Stimulated activated CD4-positive, alpha-beta T cell treated with anti-CD3 and anti-CD28 coated beads, Interleukin-1b, Interleukin-23, amount 100 ng/mL, for 1 hour (primary cell): Measurements from ENCODE around the gene ADCYAP1R1.

Experiments
- DNase-seq, 2 donors: peaks; one replicate each; pipeline ENCODE4 v3.0.0-alpha.2; 2020; ENCODE audit warnings: low read depth in 2 of 2

The ADCYAP1R1 gene

GRCh38 chr7:31051598-31052486 is at the start of gene ADCYAP1R1:
Gene ADCYAP1R1 (plus strand): TSS chr7:31052308. CDS start chr7:31063265, 10,957 bp downstream.
- DNase-seq = no peak

- no peak for DNase-seq
Observed at GRCh38 chr7:31003097-31003496, 49.0 kb upstream of the ADCYAP1R1 start.

DNA sequence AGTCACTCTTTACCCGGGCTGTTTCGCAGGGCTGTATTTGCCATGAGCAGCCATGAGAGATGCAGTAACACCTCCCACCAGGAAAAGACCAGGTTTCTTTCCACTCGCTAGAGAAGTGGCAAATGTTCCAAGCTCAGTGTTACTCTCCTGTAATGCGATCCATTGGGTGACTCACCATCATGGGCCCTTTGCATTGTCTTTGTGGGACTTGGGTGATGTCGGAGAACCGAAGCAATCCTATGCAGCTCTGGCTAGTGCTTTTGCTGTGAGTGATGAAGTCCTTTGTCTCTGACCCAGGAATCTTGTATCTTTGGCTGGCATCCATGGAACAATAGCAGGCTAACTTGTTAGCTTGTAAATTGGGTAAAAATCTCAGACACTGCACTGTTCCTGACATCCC is 48.4 kb upstream of the ADCYAP1R1 start:
- DNase-seq = no peak

DNA sequence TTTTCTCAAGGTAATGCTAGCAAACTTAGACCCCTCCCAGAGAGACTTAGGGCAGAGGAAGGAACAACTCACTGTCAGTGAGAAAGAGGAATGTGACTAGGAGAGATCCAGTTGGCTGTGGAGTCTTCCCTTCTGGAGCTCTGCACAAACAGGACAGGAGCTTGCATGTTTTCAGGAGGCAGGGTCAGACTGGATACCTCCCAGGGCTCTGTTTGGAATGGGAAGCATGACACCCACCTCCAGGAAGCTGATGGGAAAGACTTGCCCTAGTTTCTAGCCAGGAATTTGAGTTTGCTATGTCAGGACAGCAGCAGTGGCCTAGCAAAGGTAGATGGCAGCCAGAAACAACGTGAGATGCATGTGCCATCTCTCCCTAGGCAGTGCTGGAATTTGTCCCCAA is 47.7 kb upstream of the ADCYAP1R1 start:
- DNase-seq = no peak

DNA sequence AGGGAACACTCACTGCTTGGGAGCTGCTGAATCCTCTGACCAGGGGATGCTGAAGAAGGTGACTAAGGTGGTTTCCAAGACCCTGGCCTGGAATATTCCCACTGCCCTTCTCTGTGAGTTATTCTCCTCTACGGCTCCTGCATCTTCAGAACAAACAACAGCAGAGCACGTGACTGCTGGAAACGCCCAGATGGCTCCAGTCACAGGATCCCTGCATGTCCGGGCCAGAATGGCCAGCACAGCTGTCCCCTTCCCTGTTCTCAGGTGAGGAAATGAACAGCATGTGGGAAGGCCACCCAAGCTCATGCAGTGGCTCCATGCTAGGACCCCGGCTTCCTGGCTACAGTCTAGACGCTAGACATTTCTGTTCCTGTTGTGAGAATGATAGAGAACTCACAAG is 45.3 kb upstream of the ADCYAP1R1 start:
- no peak for DNase-seq

GRCh38 chr7:31007634-31008033 is 44.5 kb upstream of the ADCYAP1R1 start:
- no peak for DNase-seq

DNA sequence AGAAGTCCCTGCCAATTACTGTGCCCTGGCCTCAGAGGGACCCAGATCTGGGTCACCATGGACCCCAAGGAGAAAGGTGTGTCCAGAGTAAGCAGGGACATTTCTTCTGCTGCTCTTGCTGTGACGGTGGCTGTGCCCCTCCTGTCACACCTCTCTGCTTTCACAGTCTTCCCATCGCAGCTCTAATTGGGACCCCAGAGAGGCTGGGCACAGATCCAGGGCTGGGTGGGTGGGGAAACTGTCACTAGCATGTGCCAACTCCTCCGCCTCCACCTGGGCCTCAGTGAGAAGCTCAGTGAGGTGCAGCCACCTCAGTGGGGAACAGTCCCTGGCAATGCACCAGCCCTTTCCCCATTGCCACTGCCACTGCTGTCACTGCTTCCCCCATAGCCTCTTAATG is 37.3 kb upstream of the ADCYAP1R1 start:
- DNase-seq = no peak

DNA sequence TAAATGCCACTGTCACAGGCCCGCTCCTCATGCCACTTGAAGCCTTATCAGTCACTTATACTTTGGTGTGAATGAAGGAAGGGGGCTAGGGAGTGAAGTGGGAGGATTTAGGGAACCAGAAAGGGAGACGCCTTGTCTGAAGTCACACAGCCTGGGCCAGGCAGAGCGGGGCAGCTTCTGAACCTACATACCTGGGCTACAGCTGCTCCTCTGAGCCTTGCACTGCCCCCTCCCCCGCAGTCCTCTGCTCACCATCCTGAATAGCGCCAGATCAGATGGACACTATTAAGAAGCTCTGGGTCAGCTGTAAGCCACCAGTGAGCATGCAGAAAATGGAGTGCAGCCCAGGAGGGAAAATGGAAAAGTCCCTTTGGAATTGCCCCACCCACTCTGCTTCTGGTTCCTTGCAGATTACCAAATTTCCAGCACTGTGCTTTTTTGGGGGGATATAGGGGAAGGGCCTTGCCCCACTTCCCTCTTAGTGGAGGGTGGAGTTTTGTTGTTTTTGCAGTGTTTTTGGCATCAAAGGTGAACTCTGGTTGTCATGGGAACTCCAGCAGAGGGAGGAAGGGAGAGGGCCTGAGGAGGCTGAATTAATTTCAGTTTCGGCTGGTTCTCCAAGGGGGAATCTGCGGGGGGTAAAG is 35.0 kb upstream of the ADCYAP1R1 start:
- DNase-seq = no peak

- DNase-seq = no peak
Observed at GRCh38 chr7:31017721-31018120, 34.4 kb upstream of the ADCYAP1R1 start.

DNA sequence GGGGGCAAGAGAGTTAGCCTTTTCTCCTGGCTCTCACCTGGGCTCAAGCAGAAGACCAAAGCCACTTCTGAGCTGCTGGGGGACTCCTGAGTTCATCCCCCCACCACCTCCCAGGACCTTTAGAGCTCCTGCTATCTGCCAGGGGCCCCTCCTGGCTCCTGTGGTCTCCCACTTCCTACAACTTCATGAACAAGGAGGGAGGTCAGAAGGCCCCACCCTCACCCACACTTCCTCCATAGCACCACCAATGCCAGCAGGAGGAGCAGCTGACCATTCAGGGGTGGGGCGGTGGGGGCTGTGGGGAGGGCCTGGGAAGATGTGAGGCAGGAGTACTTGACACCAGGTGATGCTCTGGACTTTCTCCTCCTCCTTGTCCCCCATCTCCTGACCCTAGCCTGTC is 32.6 kb upstream of the ADCYAP1R1 start:
- DNase-seq = no peak

GRCh38 chr7:31020161-31020560 is 31.9 kb upstream of the ADCYAP1R1 start:
- no peak for DNase-seq

- no peak for DNase-seq
Observed at GRCh38 chr7:31020652-31021051, 31.5 kb upstream of the ADCYAP1R1 start.

DNA sequence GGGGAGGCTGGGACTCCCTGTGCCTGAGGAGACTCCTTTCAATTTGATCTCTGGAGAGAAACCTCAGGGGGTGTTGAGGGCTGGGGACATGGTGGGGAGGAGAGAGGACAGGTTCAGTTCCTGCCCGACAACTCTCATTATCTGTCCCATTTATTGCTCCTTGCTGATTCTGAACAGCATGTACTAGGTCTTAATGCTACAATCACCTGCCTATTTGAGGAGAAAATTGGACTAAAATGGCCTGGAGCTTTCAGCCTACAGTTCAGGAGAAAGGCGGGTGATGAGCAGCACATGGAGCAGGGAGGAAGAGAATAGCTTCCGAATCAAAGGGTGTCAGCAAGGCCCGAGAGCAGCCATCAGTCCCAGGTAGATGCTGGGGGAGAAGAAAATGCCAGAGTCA is 30.0 kb upstream of the ADCYAP1R1 start:
- no peak for DNase-seq

DNA sequence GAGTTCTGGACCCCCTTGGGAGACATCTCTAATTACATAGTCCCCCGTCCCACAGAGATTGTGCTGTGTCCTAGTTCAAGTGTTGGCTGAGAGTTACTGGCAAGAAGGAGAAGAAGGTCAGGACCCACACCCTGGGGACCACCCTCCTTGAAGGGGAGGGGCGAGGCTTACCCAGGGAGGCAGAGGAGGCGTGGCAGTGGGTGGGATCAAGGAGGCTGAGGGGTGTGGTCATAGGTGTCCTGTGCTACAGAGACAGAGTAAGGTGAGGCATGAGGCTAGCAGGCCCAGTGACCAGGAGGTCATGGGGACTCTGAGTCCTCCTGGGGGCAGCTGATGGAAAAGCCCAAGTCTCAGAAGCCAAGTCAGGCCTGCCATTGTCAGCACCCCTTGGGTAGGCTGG is 29.4 kb upstream of the ADCYAP1R1 start:
- DNase-seq = no peak

DNA sequence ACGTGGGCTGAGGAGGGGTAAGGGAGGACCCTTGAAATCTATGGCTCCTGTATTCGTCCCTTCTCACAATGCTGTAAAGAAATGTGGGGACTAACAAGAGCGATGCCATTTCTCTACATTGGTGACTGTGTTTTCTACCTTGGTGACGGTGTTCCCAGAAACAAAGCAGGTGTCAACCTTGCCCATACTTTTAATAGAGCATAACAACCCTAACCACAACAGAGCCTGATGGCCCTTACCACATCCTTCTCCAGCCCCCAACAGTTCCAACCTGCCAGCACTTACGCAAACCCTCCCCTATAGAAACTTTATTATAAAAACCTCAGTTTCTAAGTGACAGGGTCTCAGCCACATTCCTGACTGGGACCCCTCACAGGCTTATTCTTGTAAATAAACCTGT is 28.2 kb upstream of the ADCYAP1R1 start:
- no peak for DNase-seq

GRCh38 chr7:31027161-31027965 is 24.7 kb upstream of the ADCYAP1R1 start:
- no peak for DNase-seq

DNA sequence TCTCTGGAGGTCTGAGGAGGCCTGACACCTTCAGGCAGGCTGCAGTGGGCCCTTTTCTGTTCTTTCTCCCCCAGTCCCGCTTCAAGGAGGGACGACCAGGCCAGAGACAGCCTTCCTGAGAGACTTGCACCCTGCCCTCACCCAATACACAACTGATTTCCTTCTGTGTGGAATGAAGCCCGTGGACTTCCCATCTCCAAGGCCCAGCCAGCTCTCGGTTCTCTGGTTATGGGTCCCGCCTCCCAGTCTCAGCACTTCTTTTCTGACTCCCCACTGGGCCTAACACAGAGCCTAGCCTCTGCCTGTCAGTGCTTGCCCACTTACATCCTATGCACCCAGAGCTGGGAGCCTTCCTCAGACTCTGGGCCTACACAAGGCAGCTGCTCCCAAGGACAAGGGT is 24.1 kb upstream of the ADCYAP1R1 start:
- no peak for DNase-seq

DNA sequence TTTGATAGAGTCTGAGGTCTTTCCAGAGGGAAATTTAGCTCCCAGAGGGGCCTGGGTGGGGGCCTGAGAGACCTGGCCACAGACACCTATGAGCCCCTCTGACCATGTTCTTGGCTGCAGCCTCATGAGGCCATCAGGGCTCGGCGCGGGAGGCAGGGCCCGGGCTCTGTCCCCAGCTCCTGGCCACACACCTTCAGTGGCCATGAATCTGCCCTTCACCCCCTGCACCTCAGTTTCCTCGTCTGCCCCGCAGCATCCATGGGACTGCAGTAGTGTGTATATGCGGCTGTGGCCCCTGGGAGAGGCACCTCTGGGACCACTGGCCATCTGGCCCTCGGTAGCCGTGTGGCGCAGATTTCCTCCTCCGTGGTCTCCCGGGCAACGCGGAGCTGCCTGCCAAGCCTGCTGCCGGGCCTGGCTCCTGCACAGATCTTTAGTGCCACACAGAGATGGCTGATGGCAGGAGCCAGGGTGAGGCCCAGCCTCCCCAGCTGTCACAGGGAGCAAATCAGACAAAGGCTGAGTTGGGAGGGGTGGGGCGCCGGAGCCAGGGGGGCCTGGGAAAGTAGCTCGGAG is 23.6 kb upstream of the ADCYAP1R1 start:
- DNase-seq = no peak

DNA sequence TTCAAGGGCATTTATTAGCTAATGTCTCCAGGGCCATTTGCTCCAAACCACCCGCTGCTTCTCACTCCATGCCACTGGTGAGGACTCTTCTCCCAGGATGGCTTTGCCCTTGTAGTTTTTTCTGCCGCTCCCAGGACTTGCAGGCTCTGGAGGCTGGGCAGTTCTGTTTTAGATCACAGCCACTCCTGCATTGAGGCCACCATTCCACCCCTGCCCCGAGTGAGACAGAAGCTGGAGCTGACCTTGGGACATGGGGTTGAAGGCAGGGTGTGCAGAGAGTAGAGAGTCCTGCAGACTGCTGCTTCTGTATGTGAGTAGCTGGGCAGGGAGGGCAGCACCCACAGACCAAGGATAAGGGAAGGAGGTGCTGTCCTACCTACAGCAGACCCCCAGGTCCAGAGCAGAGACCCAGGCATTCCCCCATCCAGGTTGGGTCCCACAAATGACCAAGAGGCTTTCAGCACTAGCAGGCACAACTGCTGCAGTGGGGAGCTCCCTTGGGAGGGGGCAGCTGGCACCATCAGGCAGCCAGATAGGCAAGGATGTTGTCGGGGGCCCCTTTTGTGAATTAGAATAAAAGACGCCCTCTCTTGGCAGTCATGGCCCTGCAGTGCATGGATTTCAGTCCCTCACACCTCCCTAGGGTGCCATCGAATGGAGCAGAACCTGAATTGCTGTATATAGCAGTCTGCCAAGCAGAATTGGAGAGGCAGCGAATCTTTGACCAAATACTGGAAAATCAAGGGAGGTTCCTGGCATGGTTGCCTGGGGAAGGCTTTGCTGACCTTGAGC is 22.7 kb upstream of the ADCYAP1R1 start:
- no peak for DNase-seq

- no peak for DNase-seq
Observed at GRCh38 chr7:31033674-31034300, 18.3 kb upstream of the ADCYAP1R1 start.

- no peak for DNase-seq
Observed at GRCh38 chr7:31036924-31037323, 15.2 kb upstream of the ADCYAP1R1 start.
